K562 (cell line): ENCODE measurements around the gene AMOT.

Experiments used
- HDAC3 ChIP-seq: fragments of 450-650 bp; IDR thresholded peaks from 2 replicates; pipeline ENCODE4 v1.6.1; 2018; ENCODE audit warnings: borderline replicate concordance, mild to moderate bottlenecking, moderate library complexity; ENCODE audit not compliant: partially characterized antibody
- KLF1 ChIP-seq: fragments of 450-650 bp; IDR thresholded peaks from 2 replicates; pipeline ENCODE4 v1.6.1; 2016; ENCODE audit warnings: missing genetic modification characterization, missing compliant biosample characterization
- NFXL1 ChIP-seq: fragments of 450-650 bp; formaldehyde crosslinking; IDR thresholded peaks from 2 replicates; pipeline ENCODE4 v1.4.0; 2021; ENCODE audit warnings: mild to moderate bottlenecking
- POLR2A ChIP-seq: fragments of 450-650 bp; conservative IDR thresholded peaks from 2 replicates; pipeline ENCODE4 v1.6.1; 2016
- POLR2AphosphoS5 ChIP-seq: IDR thresholded peaks from 2 replicates; pipeline ENCODE4 v1.6.1; 2011; ENCODE audit warnings: mild to moderate bottlenecking, low read depth, low read length, moderate library complexity; ENCODE audit not compliant: control insufficient read depth, insufficient read depth
- SMAD3 ChIP-seq: fragments of 450-650 bp; formaldehyde crosslinking; conservative IDR thresholded peaks from 2 replicates; pipeline ENCODE4 v1.4.0; 2020; ENCODE audit warnings: mild to moderate bottlenecking
- YY1 ChIP-seq, 3 experiments: IDR thresholded peaks; 2 replicates each; pipeline ENCODE4 v1.6.1; 2011; ENCODE audit warnings: low read length in 2 of 3, mild to moderate bottlenecking in 2 of 3, moderate library complexity in 2 of 3, borderline replicate concordance in 1 of 3, control low read depth in 1 of 3, low read depth in 1 of 3; ENCODE audit not compliant: insufficient read depth in 3 of 3, insufficient replicate concordance in 2 of 3, control insufficient read depth in 1 of 3, insufficient read length in 1 of 3; ENCODE audit errors: extremely low read depth in 1 of 3
- ZBTB1 ChIP-seq: sonication (generic); formaldehyde crosslinking; IDR thresholded peaks from 2 replicates; pipeline ENCODE4 v1.8.1; 2023; ENCODE audit warnings: missing genetic modification reagents, low read depth, mild to moderate bottlenecking, borderline replicate concordance
- ZNF165 ChIP-seq: fragments of 250-450 bp; sonication (Bioruptor Pico); IDR thresholded peaks from 2 replicates; pipeline ENCODE4 v1.4.0; 2020; ENCODE audit warnings: borderline replicate concordance
- ZNF589 ChIP-seq: fragments of 200-800 bp; sonication (Bioruptor generic); IDR thresholded peaks from 2 replicates; pipeline ENCODE4 v1.6.1; 2016; ENCODE audit warnings: low read depth, missing genetic modification characterization, missing compliant biosample characterization
- TF ChIP-seq, protein P1 (sequence below): fragments of 200-800 bp; sonication (Bioruptor generic); IDR thresholded peaks from 2 replicates; pipeline ENCODE4 v1.6.1; 2017; ENCODE audit warnings: missing genetic modification characterization, missing compliant biosample characterization
- TF ChIP-seq, protein P2 (sequence below), 3 experiments: IDR thresholded peaks in 2 of 3; conservative IDR thresholded peaks in 1 of 3; 2 replicates each; pipeline ENCODE4 v1.5.1; 2011 to 2012; ENCODE audit warnings: low read length in 3 of 3, mild to moderate bottlenecking in 3 of 3, control low read depth in 2 of 3, improper control_type of control experiment in 1 of 3, inconsistent platforms in 1 of 3, low read depth in 1 of 3, mixed read lengths in 1 of 3, moderate library complexity in 1 of 3; ENCODE audit not compliant: insufficient read depth in 2 of 3

DNA sequence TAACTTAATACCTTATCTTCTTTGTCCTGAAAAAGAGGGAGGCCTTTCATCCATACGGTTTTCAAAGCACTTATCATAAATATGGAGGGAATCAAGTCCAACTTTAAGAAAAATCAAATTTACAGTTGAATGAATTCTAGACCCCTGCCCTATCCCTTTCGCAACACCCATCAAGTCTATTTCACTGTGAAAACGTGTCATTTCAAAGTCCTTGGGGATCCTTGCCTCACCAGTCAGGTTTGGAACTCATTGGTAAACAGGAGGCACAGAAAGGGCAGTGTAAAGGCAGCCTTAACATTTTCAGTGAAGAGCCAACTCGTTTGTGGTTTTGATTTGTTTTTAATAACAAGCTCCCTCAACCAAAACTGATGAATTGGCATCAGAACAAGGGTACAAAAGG is 66.5 kb downstream of the AMOT start:
- TF ChIP-seq ZNF165 (CRISPR knock-in tag) (no peak), ZNF589 (CRISPR knock-in tag) (no peak), SMAD3 (no peak), YY1 (IDR thresholded peaks at IDR 0.05; ENCODE audit: borderline replicate concordance in 1 of 3, control insufficient read depth in 1 of 3, extremely low read depth in 1 of 3, insufficient read depth in 3 of 3, insufficient read length in 1 of 3, insufficient replicate concordance in 2 of 3, low read depth in 1 of 3, low read length in 2 of 3) (no peak), ZBTB1 (CRISPR knock-in tag) (no peak), HDAC3 (no peak), POLR2A (no peak), KLF1 (tag) (no peak), NFXL1 (CRISPR knock-in tag) (no peak), POLR2AphosphoS5 (no peak)
- TF ChIP-seq, protein P1, sequence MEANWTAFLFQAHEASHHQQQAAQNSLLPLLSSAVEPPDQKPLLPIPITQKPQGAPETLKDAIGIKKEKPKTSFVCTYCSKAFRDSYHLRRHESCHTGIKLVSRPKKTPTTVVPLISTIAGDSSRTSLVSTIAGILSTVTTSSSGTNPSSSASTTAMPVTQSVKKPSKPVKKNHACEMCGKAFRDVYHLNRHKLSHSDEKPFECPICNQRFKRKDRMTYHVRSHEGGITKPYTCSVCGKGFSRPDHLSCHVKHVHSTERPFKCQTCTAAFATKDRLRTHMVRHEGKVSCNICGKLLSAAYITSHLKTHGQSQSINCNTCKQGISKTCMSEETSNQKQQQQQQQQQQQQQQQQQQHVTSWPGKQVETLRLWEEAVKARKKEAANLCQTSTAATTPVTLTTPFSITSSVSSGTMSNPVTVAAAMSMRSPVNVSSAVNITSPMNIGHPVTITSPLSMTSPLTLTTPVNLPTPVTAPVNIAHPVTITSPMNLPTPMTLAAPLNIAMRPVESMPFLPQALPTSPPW (CRISPR knock-in tag): no peak
- TF ChIP-seq, protein P2, sequence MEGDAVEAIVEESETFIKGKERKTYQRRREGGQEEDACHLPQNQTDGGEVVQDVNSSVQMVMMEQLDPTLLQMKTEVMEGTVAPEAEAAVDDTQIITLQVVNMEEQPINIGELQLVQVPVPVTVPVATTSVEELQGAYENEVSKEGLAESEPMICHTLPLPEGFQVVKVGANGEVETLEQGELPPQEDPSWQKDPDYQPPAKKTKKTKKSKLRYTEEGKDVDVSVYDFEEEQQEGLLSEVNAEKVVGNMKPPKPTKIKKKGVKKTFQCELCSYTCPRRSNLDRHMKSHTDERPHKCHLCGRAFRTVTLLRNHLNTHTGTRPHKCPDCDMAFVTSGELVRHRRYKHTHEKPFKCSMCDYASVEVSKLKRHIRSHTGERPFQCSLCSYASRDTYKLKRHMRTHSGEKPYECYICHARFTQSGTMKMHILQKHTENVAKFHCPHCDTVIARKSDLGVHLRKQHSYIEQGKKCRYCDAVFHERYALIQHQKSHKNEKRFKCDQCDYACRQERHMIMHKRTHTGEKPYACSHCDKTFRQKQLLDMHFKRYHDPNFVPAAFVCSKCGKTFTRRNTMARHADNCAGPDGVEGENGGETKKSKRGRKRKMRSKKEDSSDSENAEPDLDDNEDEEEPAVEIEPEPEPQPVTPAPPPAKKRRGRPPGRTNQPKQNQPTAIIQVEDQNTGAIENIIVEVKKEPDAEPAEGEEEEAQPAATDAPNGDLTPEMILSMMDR (IDR thresholded peaks at IDR 0.05 in 2 of 3, conservative IDR thresholded peaks at IDR 0.05 in 1 of 3; ENCODE audit: insufficient read depth in 2 of 3, low read depth in 1 of 3, low read length in 3 of 3): no peak
